NCI-H187 (cell line): ENCODE results near the gene ADARB2.
"Not testable (repeated sequence)": the region's sequence is repeated elsewhere in the genome, so short reads cannot be mapped to it uniquely, and the experiment has no call there.

ENCODE experiments used
- DNase-seq, 2 experiments: peaks; one replicate each; lab custom pipeline; 2025; lab: John Stamatoyannopoulos, UW

ADARB2 gene

GRCh38 chr10:1227510-1228402, 509.6 kb downstream of the ADARB2 start:
- DNase-seq = no peak

GRCh38 chr10:1226907-1227306, 510.4 kb downstream of the ADARB2 start:
- not testable (repeated sequence) for DNase-seq

GRCh38 chr10:1219874-1220273, 517.5 kb downstream of the ADARB2 start:
- not testable (repeated sequence) for DNase-seq

GRCh38 chr10:1217661-1218060, 519.7 kb downstream of the ADARB2 start:
- DNase-seq = no peak

- DNase-seq = no peak
Measured at GRCh38 chr10:1217237-1217587, 520.1 kb downstream of the ADARB2 start.

GRCh38 chr10:1216574-1217236, 520.6 kb downstream of the ADARB2 start:
- DNase-seq = no peak

GRCh38 chr10:1215862-1216573, 521.3 kb downstream of the ADARB2 start:
- DNase-seq = no peak

GRCh38 chr10:1214882-1215540, 522.3 kb downstream of the ADARB2 start:
- no peak for DNase-seq

- DNase-seq = no peak
Measured at GRCh38 chr10:1214071-1214675, 523.2 kb downstream of the ADARB2 start.

GRCh38 chr10:1213252-1214070, 523.9 kb downstream of the ADARB2 start:
- DNase-seq = no peak

- no peak for DNase-seq
Measured at GRCh38 chr10:1212571-1213141, 524.7 kb downstream of the ADARB2 start.

GRCh38 chr10:1211844-1212570, 525.3 kb downstream of the ADARB2 start:
- no peak for DNase-seq

GRCh38 chr10:1210667-1211066, 526.7 kb downstream of the ADARB2 start:
- DNase-seq = no peak

- no peak for DNase-seq
Measured at GRCh38 chr10:1209355-1209979, 527.9 kb downstream of the ADARB2 start.

- DNase-seq = no peak
Measured at GRCh38 chr10:1208366-1209311, 528.7 kb downstream of the ADARB2 start.

GRCh38 chr10:1206601-1207000, 530.7 kb downstream of the ADARB2 start:
- DNase-seq = no peak

- DNase-seq = no peak
Measured at GRCh38 chr10:1206101-1206500, 531.2 kb downstream of the ADARB2 start.

- DNase-seq = no peak
Measured at GRCh38 chr10:1205450-1206030, 531.8 kb downstream of the ADARB2 start.
